Tibial artery (tissue), 4 donors: Measurements from ENCODE around the gene DNHD1.

Experiments used
- DNase-seq, 2 donors: peaks; one replicate each; pipeline ENCODE4 v3.0.0-alpha.2; 2019
- H3K27ac ChIP-seq, 2 donors: fragments of 200-600 bp; sonication (generic) in 1 of 2; 1 replicate in 1 of 2; 2 replicates in 1 of 2; pipeline ENCODE4 v1.5.1; 2018 to 2019; ENCODE audit warnings: mild to moderate bottlenecking in 1 of 2
- H3K27me3 ChIP-seq, 2 donors: fragments of 200-600 bp; sonication (generic) in 1 of 2; one replicate each; pipeline versions ENCODE4 v1.5.1 to v1.6.0; 2016 to 2019
- H3K36me3 ChIP-seq, 3 donors: fragments of 200-600 bp; sonication (generic) in 2 of 3; one replicate each; pipeline ENCODE4 v1.5.1; 2016 to 2019; ENCODE audit warnings: mild to moderate bottlenecking in 2 of 3
- H3K4me1 ChIP-seq, 4 donors: fragments of 200-600 bp; sonication (generic) in 2 of 4; 1 replicate in 3 of 4; 2 replicates in 1 of 4; pipeline ENCODE4 v1.5.1; 2016 to 2019
- H3K4me3 ChIP-seq, 2 donors: fragments of 200-600 bp; sonication (generic) in 1 of 2; 1 replicate in 1 of 2; 2 replicates in 1 of 2; pipeline ENCODE4 v1.5.1; 2018 to 2019; ENCODE audit warnings: mild to moderate bottlenecking in 2 of 2
- H3K9me3 ChIP-seq, 3 donors: fragments of 200-600 bp; sonication (generic) in 1 of 3; one replicate each; pipeline ENCODE4 v1.5.1; 2016 to 2019
- intact Hi-C: fragments of 100-400 bp; cut with DNase I; formaldehyde crosslinking; loops from one replicate; pipeline ENCODE4 v1.15.0; 2023; ENCODE audit warnings: low total_unique reads
- TF ChIP-seq, protein P1 (sequence below), 2 experiments: fragments of 200-600 bp in 1 of 2; fragments of 450-650 bp in 1 of 2; IDR thresholded peaks; one replicate each; pipeline ENCODE4 v1.5.1; 2017 to 2019; ENCODE audit warnings: antibody characterized with exemption in 2 of 2, mild to moderate bottlenecking in 1 of 2, moderate library complexity in 1 of 2

DNHD1 gene

GRCh38 chr11:6587360-6587953 lies 90.4 kb downstream of the DNHD1 start:
- H3K4me1 ChIP-seq, result peaks cover 0 to 19% (median 9%) of the 10 kb centered on the region in 4 donors
- peak overlapping the region; percentile 43 to 56 for H3K27ac ChIP-seq
- peak in 1 of 2 donors; percentile 82 for DNase-seq
- intact Hi-C loops, result loop anchor here (10.0 kb wide), 1 partner anchor 53 kb away; no protein-coding TSS in a partner anchor
- H3K4me3 ChIP-seq, result no peak overlapping the region
- H3K27me3 ChIP-seq, result no peaks in the 10 kb centered on the region
- peaks cover 0 to 4% (median 0%) of the 10 kb centered on the region in 3 donors for H3K36me3 ChIP-seq
- TF ChIP-seq, protein P1, sequence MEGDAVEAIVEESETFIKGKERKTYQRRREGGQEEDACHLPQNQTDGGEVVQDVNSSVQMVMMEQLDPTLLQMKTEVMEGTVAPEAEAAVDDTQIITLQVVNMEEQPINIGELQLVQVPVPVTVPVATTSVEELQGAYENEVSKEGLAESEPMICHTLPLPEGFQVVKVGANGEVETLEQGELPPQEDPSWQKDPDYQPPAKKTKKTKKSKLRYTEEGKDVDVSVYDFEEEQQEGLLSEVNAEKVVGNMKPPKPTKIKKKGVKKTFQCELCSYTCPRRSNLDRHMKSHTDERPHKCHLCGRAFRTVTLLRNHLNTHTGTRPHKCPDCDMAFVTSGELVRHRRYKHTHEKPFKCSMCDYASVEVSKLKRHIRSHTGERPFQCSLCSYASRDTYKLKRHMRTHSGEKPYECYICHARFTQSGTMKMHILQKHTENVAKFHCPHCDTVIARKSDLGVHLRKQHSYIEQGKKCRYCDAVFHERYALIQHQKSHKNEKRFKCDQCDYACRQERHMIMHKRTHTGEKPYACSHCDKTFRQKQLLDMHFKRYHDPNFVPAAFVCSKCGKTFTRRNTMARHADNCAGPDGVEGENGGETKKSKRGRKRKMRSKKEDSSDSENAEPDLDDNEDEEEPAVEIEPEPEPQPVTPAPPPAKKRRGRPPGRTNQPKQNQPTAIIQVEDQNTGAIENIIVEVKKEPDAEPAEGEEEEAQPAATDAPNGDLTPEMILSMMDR (IDR thresholded peaks at IDR 0.05), result no peak
- peaks cover 0 to 10% (median 8%) of the 10 kb centered on the region in 3 donors for H3K9me3 ChIP-seq

GRCh38 chr11:6588018-6588417 lies 90.9 kb downstream of the DNHD1 start:
- intact Hi-C loops, result loop anchor here (10.0 kb wide), 1 partner anchor 53 kb away; no protein-coding TSS in a partner anchor
- H3K27ac ChIP-seq, result peak overlapping the region; percentile 43 to 56
- TF ChIP-seq, protein P1 (IDR thresholded peaks at IDR 0.05), result no peak

GRCh38 chr11:6594142-6594768 lies 97.2 kb downstream of the DNHD1 start:
- H3K4me3 ChIP-seq, result no peak overlapping the region
- H3K27me3 ChIP-seq, result no peaks in the 10 kb centered on the region
- intact Hi-C loops, result no loop called here
- peaks cover 2 to 40% (median 19%) of the 10 kb centered on the region in 3 donors for H3K36me3 ChIP-seq
- TF ChIP-seq, protein P1 (IDR thresholded peaks at IDR 0.05), result no peak
- no peaks in the 10 kb centered on the region for H3K9me3 ChIP-seq
- peak overlapping the region in 1 of 2 donors; percentile 78 for H3K27ac ChIP-seq
- no peak for DNase-seq
- H3K4me1 ChIP-seq, result peaks cover 0 to 47% (median 29%) of the 10 kb centered on the region in 4 donors

More at GRCh38 chr11:6588018-6588417, 90.9 kb downstream of the DNHD1 start:
- Histone ChIP-seq H3K4me3 (no peak overlapping the region), H3K27me3 (no peaks in the 10 kb centered on the region), H3K36me3 (peaks cover 0 to 4% (median 0%) of the 10 kb centered on the region in 3 donors), H3K4me1 (peaks cover 0 to 19% (median 9%) of the 10 kb centered on the region in 4 donors), H3K9me3 (peaks cover 0 to 10% (median 8%) of the 10 kb centered on the region in 3 donors)
- DNase-seq, result no peak

DNA sequence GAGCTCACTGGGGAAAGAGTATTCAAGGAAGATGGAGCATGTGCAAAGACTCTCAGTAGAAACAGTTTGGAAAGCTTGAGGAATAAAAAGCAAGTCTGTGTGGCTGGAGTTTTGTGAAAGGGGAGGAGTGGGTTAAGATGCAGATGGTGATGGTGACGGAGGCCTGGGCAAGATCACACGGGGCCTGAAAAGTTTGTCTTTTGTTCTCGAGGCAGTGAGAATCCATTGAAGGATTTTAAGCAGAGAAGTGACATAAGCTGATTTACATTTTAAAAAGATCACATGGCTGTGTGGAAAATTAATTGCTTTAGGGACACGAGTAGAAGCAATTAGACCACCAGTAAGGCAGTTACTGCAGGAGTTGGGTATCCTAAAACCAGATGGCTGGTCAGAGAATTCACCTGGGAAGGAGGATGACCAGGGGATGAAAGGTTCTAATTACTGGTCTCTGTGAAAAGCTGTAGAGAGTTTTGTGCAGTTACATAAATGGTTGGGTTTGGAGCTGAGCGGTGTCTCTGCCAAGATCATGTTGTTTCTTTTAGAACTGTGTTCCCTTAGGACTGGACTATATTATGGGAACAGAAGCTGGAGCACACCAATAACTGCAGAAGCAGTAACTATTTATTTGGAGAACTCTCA lies 99.3 kb downstream of the DNHD1 start:
- peaks cover 22 to 61% (median 38%) of the 10 kb centered on the region in 3 donors for H3K36me3 ChIP-seq
- H3K4me3 ChIP-seq, result no peak overlapping the region
- peak overlapping the region; percentile 56 to 78 for H3K27ac ChIP-seq
- no peaks in the 10 kb centered on the region for H3K9me3 ChIP-seq
- H3K27me3 ChIP-seq, result no peaks in the 10 kb centered on the region
- peaks cover 0 to 66% (median 40%) of the 10 kb centered on the region in 4 donors for H3K4me1 ChIP-seq
- DNase-seq, result no peak
- intact Hi-C loops, result no loop called here
- TF ChIP-seq, protein P1 (IDR thresholded peaks at IDR 0.05), result no peak

DNA sequence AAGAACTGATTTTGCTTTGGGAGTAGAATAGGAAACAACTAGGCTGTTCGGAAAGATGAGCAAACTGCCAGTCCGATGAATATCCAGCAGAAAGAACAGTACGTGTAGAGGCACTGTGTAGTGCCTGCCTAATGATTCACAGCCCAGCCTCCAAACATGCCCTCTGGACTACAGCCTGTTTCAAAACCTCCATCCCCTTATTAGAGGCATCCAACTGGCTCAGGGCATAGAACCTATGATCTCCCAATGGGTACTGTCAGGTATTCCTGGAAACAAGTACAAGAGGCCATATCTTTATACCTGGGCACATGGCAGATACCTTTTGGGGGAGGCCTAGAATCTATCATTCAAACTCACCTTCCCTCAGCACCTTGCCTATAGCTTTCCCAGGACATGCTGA lies 101.5 kb downstream of the DNHD1 start:
- Histone ChIP-seq H3K27me3 (no peaks in the 10 kb centered on the region), H3K36me3 (peaks cover 25 to 64% (median 38%) of the 10 kb centered on the region in 3 donors), H3K9me3 (no peaks in the 10 kb centered on the region), H3K4me3 (no peak overlapping the region), H3K4me1 (peaks cover 0 to 81% (median 54%) of the 10 kb centered on the region in 4 donors), H3K27ac (peak overlapping the region; percentile 56 to 78)
- TF ChIP-seq, protein P1 (IDR thresholded peaks at IDR 0.05), result no peak
- intact Hi-C loops, result no loop called here
- no peak for DNase-seq
